Stimulated activated CD8-positive, alpha-beta memory T cell treated with anti-CD3 and anti-CD28 coated beads, Interleukin-7, amount 100 ng/mL, for 48 hours (primary cell): ENCODE results near the gene MCC.

Experiments used
- DNase-seq, 2 donors: peaks; one replicate each; pipeline ENCODE4 v3.0.0-alpha.2; 2020; ENCODE audit warnings: low read depth in 1 of 2; ENCODE audit errors: extremely low read depth in 1 of 2

The MCC gene

GRCh38 chr5:113373426-113373825, 114.8 kb downstream of the MCC start:
- DNase-seq = no peak

GRCh38 chr5:113371721-113372196, 116.5 kb downstream of the MCC start:
- no peak for DNase-seq

- no peak for DNase-seq
These were observed 120.7 kb downstream of the MCC start for GRCh38 chr5:113367586-113367985.

DNA sequence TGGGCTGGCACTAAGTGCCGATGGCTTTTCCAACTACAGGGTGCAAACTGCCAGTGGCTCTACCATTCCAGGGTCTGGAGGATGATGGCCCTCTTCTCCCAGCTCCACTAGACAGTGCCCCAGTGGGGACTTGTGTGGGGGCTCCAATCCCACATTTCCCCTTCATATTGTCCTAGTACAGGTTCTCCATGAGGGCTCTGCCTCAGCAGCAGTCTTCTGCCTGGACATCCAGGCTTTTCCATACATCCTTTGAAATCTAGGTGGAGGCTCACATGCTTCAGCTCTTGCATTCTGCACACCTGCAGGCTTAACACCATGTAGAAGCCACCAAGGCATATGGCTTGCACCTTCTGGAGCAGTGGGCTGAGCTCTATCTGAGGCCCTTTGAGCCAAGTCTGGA, 123.8 kb downstream of the MCC start:
- DNase-seq = no peak

GRCh38 chr5:113361701-113362100, 126.6 kb downstream of the MCC start:
- DNase-seq = no peak

- DNase-seq = no peak
These were observed 128.8 kb downstream of the MCC start for GRCh38 chr5:113359419-113359818.

GRCh38 chr5:113358696-113359095, 129.6 kb downstream of the MCC start:
- DNase-seq = no peak

DNA sequence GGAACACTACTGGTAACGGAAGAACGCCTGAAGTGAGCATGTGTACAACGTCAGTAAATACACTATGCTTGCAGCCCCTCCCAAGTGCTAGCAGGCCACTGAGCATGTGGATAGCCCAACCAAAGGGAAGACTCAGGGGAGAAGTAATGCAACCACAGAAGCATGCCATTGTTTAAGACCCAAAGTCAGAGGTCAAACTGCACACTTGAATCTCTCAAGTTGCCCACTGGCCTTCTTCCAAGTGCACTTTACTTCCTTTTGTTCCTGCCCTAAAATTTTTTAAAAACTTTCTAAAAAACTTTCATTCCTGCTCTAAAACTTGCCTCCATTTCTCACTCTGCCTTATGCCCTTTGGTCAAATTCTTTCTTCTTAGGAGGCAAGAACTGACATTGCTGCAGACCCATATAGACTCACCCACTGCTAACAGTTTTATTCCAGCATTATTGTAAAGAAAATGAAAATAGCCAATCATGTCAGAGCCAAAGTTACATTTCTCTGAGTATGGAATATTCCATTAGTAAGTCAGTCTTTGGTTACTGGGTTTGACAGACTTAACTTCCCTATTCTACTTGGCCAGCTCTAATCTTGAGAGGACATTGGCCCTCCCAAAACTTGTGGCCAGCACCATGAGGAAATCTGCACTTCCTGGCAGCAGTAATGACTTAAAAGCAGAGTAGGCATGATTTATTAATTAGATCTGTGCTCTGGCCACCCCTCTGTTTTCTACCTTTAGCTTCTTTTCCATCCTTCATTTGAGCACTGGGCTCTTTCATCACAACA, 130.4 kb downstream of the MCC start:
- no peak for DNase-seq

DNA sequence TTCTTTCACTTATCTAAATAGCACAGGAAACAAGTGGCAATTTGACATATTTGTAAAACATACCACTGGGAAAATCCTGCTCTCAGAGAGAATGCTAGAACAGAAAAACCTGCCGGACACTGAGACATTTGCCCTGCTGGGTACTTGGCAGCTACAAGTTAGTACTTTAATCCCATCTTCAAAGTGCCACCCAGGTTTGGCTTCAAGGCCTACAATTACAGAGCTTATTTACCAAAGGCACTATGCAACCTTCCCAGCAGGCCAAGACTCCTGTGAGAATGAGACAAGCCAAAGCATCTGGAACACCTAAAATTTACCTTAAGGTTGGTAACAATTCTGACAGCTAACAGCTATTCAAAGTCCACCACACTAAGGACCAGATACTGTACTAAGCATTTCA, 131.8 kb downstream of the MCC start:
- no peak for DNase-seq

- DNase-seq = no peak
These were observed 134.2 kb downstream of the MCC start for GRCh38 chr5:113354055-113354454.

DNA sequence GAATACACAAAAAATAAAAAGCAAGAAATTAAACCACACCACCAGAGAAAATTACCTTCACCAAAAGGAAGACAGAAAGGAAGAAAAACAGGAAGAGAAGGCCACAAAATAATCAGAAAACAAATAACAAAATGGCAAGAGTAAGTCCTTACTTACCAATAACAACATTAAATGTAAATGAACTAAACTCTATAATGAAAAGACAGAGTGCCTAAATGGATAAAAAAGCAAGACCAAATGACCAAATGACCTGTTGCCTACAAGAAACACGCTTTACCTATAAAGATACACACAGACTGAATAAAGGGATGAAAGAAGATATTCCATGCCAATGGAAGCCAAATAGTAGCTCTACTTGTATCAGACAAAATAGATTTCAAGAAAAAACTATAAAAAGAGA, 140.7 kb downstream of the MCC start:
- DNase-seq = no peak

DNA sequence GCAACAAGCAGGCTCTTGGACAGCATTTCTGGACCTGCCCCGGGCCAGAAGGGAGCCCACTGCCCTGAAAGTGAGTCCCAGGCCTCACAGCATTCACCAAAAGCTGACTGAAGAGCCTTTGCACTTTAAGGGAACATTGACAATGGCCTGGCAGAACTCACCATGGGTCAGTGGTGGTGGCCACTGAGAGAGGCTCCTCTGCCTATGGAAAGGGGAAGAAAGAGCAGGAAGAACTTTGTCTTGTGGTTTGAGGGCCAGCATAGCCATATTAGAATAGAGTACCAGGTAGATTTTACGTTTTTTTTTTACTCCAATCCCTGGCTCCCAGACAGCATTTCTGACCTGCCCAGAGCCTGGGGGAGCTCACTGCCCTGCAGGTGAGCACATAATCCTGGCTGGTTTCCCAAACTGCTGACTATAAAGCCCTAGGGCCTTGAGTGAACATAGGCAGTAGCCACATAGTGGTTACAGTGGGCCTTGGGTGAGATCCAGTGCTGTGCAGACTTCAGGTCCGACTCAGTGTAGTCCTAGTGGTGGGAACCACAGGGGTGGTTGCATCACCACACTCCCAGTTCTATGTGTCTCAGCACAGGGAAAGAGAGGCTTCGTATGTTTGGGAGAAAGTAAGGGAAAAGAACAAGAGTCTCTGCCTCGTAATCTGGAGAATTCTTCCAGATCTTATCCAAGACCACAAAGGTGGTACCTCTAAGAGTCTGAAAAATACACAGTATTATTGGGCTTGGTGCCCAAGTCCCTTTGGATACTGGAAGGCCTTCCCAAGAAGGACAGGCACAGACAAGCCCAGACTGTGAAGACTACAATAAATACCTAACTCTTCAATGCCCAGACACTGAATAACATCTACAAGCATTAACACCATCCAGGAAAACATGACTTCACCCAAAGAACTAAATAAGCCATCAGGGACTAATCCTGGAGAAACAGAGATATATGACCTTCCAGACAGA, 143.0 kb downstream of the MCC start:
- no peak for DNase-seq

DNA sequence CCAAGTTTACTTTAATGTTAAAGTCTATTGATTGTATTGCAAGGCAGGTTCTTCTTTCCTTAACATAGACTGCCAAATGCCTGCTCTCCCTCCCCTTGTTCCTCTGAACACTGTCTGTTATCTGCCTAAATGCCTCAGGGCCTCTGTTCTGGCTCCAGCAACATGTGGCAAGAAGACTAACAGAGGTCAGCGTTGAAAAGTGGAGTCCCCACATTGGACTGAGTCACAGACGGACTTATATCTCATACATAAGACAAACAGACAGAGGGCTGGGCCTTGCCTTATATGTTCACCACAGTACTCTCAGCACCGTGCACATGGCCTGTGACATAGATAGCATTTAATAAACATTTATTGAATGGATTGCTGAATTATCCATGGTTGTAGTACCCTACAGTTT, 144.9 kb downstream of the MCC start:
- DNase-seq = no peak

DNA sequence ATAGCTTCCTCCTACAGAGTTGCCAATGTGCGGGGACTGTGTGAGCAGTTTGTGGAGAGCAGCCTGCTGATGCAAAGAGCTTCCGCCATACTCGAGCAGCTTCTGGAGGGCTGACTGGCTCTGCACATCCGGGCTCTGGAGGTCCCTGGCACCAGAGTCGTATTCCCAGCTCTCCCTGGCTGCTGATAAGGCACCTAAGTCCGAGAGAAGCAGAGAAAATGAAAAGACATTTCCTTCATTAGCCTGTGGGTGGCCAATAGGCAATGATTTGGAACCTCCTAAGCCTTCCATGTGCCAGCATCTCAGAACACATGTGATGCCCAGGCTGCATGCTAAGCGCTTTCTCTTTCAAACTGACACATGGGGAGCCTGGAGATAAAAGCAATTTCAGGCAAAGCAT, 147.7 kb downstream of the MCC start:
- no peak for DNase-seq

DNA sequence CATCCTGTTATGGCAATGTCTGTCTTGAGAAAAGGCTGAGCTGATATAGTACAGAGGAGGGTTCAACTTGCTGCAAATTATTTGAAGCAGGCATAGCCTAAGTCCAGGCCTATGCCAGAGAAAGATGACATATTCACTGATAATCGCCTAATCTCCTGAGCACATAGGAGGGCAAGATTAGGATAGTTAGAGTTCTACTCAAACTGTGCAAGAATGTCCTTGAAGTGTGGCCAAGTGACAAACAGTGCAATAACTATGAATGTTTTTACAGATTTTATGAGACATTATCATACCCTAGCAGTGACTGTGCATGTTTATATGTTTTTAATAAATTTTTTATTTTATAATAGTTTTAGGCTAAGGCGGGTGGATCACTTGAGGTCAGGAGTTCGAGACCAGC, 149.6 kb downstream of the MCC start:
- no peak for DNase-seq

GRCh38 chr5:113337515-113338415, 150.5 kb downstream of the MCC start:
- DNase-seq = no peak

- no peak for DNase-seq
These were observed 151.3 kb downstream of the MCC start for GRCh38 chr5:113336975-113337374.

GRCh38 chr5:113333411-113333810, 154.8 kb downstream of the MCC start:
- no peak for DNase-seq

- no peak for DNase-seq
These were observed 157.1 kb downstream of the MCC start for GRCh38 chr5:113331209-113331551.

- DNase-seq = no peak
These were observed 157.6 kb downstream of the MCC start for GRCh38 chr5:113330533-113331208.
